NOMO-1 treated with dmso at 0.1 percent for 144 hours (cell line): Measurements from ENCODE around the gene MNT.

Experiments used
- DNase-seq: peaks from one replicate; lab custom pipeline; 2025; ENCODE audit not compliant: unreplicated experiment; lab: John Stamatoyannopoulos, UW

MNT gene

DNA sequence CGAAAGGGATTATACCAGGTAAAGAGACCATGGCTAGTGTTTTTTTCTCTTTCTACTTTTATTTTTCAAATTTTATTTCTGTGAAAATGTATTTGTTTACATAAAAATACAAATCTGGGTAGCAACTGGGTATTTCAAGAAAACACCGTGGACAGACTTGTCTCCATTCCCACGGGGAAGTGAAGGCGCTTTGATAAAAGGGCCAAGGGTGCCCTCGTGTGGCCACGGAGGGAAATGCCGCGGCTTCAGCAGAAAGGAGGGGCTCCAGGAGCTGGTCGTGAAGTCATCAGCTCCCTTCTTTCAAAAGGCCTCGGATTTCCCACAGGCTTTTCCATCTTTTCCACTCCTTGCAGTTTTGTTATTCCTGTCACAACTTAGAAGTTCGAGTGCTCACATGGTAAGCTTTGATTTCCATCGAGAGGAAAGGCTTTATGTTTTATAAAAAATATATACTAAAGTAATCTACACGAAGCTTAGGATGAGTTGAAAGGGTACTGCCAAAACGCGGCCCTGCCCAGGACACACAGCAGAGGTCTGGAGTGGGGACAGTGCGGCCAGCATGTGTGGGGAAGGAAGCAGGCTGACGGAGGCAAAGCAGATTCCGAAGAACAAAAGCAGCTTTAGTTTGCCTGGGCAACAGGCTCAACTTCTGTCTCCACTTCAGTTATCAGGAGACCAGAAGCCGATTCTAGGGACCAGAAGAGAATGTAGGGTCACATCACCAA lies 15.3 kb upstream of the MNT start:
- peak; percentile 42 for DNase-seq

- no peak for DNase-seq
Observed at GRCh38 chr17:2415081-2415480, 14.2 kb upstream of the MNT start.

GRCh38 chr17:2414446-2415064 lies 13.7 kb upstream of the MNT start:
- DNase-seq = no peak

DNA sequence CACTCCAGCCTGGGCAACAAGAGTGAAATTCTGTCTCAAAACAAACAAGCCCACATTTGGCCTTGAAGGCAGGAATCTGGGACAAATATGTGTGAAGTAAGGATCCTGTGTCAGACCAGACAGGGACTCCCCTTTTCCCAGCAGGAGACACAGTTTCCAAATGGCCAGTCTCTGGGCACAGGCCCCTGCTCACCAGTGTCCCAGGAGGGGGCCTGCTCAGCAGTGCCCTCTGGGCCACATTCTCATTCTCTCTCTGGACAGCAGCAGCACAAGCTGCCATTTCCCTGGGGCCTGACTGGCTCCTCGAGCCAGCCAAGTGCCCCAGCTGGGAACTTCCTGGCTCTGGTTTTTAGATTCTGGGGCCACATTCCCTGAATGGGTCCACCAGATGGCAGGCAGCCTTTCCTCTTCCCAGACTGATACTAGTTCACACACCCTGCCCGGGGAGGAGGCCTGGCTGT lies 11.7 kb upstream of the MNT start:
- no peak for DNase-seq

- no peak for DNase-seq
Observed at GRCh38 chr17:2410951-2411350, 10.1 kb upstream of the MNT start.

GRCh38 chr17:2406903-2407790 lies 6.3 kb upstream of the MNT start:
- DNase-seq = no peak

- no peak for DNase-seq
Observed at GRCh38 chr17:2406271-2406902, 5.5 kb upstream of the MNT start.

DNA sequence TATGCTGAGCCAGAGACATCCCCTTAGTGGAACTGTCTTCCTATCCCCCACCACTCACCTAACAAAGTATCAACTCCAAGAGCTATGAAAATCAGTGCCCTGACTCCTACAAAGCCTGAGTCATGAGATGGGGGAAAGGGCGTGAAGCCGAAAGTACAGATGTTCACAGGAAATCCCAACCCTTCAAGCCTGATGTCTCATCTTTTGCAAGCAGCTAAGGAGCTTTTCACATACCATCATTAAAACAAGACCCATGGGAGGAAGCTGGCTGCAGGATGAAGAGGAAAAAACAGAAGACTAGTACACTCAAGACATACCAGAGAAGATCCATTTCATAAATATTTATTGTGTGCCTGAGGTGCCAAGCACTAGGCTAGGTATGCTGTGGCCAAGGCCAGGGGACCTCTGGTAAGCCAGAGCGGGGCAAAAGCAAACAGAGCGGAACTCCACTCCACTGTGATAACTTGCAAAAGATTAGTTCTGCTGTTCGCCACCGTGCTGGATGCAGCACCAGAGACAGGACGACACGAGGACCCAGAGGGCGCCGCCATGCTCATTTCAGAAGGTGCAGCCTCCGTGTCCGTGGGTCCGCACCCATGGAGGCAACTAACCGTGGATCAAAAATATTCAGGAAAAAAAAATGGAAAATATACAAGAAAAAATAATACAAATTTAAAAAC lies 4.5 kb upstream of the MNT start:
- no peak for DNase-seq

DNA sequence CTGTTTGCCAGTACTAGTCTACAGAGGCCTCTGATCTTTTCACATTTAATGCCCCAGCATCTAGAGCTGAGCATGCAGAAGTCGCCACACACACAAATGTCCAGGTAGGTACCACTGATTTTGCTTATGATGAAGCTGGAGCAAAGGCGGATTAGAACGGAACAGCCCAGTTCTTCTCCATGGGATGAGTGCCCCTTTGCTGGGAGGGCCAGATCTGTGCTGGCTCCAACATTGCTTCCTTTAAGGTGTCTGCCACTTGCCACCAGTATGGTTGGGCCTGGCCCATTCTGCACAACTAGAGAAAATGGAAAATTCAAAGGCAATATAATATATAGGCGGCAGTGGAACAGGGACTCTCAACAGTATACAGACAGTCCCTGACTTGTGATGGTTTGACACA lies 2.2 kb upstream of the MNT start:
- DNase-seq = no peak

GRCh38 chr17:2402544-2402943 lies 1.7 kb upstream of the MNT start:
- DNase-seq = no peak

GRCh38 chr17:2401426-2402221 lies 764 bp upstream of the MNT start:
- peak; percentile 97 for DNase-seq

DNA sequence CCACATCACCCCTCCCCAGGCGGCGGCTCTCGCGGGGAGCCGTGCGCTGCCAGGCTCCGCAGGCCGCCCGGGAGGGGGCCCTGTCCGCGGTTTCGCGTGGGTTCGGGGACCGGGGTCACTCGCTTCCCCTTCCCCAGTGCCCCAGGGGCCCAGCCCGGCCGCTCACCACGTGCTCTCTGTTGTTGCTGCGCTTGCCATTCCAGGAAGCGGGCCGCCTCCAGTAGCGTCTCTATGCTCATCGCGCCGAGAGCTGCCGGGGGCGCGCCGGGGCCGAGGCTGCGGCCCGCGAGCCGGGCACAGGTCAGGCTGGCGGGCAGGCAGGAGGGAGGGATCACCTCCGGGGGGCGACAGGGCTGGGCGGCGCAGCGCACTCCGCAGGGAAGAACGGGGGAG lies 390 bp downstream of the MNT start:
- DNase-seq = peak; percentile 18

DNA sequence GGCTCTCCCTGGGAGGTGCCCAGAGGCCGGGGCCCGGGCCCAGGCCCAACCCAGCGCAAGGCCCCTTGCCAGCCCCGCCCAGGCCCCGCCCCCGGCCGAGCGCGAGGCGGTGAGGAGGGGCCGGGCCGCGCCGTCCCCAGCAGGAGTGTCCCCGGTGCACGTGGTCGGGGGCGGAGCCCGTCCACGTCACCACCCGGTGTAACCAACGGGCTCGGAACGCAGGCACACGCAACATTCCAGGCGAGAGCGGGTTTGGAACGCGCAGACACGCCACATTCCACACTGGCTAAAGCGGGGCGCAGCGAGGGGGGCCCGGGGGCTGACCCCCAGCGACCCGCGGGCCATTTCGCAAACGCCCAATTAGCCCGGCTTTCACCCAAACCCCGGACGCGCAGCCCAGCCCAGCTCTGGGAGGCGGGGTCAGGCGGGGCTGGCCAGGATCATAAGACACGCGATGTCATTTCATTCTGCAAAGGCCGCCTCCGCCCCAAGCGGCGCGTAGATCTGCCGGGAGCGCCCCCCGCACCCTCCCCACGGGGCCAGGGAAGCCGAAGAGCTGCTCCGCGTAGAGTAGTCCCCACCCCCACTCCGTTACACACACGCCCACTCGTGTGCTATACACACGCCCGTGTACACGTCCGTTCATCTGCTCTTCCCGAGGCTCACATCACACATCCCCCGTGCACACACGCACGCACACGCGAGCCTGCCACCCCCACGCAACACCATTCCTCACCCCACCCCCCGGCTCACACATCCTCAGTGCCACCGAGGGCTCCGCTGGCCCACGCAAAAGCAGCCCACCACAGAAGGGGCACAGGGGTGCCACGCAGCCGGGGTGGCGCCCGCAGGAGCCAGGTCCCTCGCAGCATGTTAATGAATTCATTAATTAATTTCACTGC lies 1.0 kb downstream of the MNT start:
- DNase-seq = peak; percentile 93

- DNase-seq = peak; percentile 39
Observed at GRCh38 chr17:2398655-2399571, 1.9 kb downstream of the MNT start.

DNA sequence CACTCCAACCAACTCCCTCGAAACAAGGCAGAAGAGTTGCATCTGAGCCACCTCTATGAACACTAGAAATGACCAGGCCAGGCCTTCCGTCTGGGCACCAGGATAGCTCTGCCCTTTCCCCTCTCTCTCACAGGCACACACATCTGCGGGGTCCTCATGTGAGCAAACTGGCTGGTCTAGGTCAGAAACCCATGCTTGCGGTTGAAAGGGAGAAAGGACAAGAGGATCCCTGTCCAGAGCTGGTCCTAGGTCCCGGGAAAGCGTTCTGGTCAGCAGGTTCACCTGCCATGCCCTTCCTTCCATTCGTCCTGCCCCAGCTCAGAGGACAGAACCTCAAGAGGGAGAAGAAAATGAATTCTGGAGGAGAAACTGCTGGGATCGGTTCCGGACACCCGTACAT lies 2.7 kb downstream of the MNT start:
- DNase-seq = no peak

- no peak for DNase-seq
Observed at GRCh38 chr17:2397247-2398171, 3.4 kb downstream of the MNT start.
